K562 (cell line): ENCODE measurements around the gene UBE2A. TPM values are rescaled to one million over a fixed set of nuclear protein-coding genes. Genes with fewer than 3 reads are reported as not detected.

Source experiments
- COPS2 ChIP-seq: fragments of 450-650 bp; conservative IDR thresholded peaks from 2 replicates; pipeline ENCODE4 v1.6.1; 2016; ENCODE audit warnings: mild to moderate bottlenecking, moderate library complexity
- FOXP1 ChIP-seq: sonication (generic); formaldehyde crosslinking; IDR thresholded peaks from 2 replicates; pipeline ENCODE4 v1.8.0; 2022; ENCODE audit warnings: mild to moderate bottlenecking, missing genetic modification reagents
- HCFC1 ChIP-seq: IDR thresholded peaks from 2 replicates; pipeline ENCODE4 v1.6.1; 2012; ENCODE audit warnings: low read depth, low read length, improper control_type of control experiment
- MIER1 ChIP-seq: fragments of 450-650 bp; IDR thresholded peaks from 2 replicates; pipeline ENCODE4 v1.6.1; 2016; ENCODE audit warnings: antibody characterized with exemption, mild to moderate bottlenecking, low read depth
- NFXL1 ChIP-seq: fragments of 450-650 bp; formaldehyde crosslinking; IDR thresholded peaks from 2 replicates; pipeline ENCODE4 v1.4.0; 2021; ENCODE audit warnings: mild to moderate bottlenecking
- PURB ChIP-seq: sonication (generic); formaldehyde crosslinking; IDR thresholded peaks from 2 replicates; pipeline ENCODE4 v1.9.0; 2021; ENCODE audit warnings: low read depth, mild to moderate bottlenecking, missing genetic modification reagents
- RNF2 ChIP-seq: sonication (generic); IDR thresholded peaks from 2 replicates; pipeline ENCODE4 v1.6.1; 2016
- SRSF1 ChIP-seq: fragments of 200-400 bp; formaldehyde crosslinking; IDR thresholded peaks from 2 replicates; pipeline ENCODE4 v1.6.1; 2017; ENCODE audit warnings: mild to moderate bottlenecking, low read depth, low read length, moderate library complexity
- TAF9B ChIP-seq: fragments of 450-650 bp; IDR thresholded peaks from 2 replicates; pipeline ENCODE4 v1.6.1; 2018; ENCODE audit warnings: mild to moderate bottlenecking; ENCODE audit not compliant: partially characterized antibody
- ZBTB17 ChIP-seq: fragments of 450-650 bp; formaldehyde crosslinking; IDR thresholded peaks from 2 replicates; pipeline ENCODE4 v1.4.0; 2020; ENCODE audit warnings: mild to moderate bottlenecking
- ZNF143 ChIP-seq: sonication (generic); formaldehyde crosslinking; IDR thresholded peaks from 2 replicates; pipeline ENCODE4 v1.9.0; 2022; ENCODE audit warnings: mild to moderate bottlenecking, missing genetic modification reagents
- ZNF232 ChIP-seq: sonication (generic); formaldehyde crosslinking; IDR thresholded peaks from 2 replicates; pipeline ENCODE4 v1.8.0; 2022; ENCODE audit warnings: mild to moderate bottlenecking, missing genetic modification reagents
- ZNF57 ChIP-seq: fragments of 450-650 bp; formaldehyde crosslinking; IDR thresholded peaks from 2 replicates; pipeline ENCODE4 v1.4.0; 2020; ENCODE audit warnings: mild to moderate bottlenecking, moderate library complexity
- ZNF785 ChIP-seq: fragments of 250-450 bp; sonication (Bioruptor Pico); IDR thresholded peaks from 2 replicates; pipeline ENCODE4 v1.4.0; 2020; ENCODE audit warnings: mild to moderate bottlenecking
- ZNF830 ChIP-seq: fragments of 250-450 bp; sonication (Bioruptor Pico); IDR thresholded peaks from 2 replicates; pipeline ENCODE4 v1.5.0; 2021; ENCODE audit warnings: mild to moderate bottlenecking
- polyA plus RNA-seq, 8 experiments: library from polyadenylated mRNA; depleted of rRNA in 4 of 8; stranded (reverse) in 5 of 8; unstranded in 3 of 8; fragments of >200 nt; fragmentation: Nextera tagmentation in 2 of 8; fragmentation: Illumina TruSeq in 1 of 8; extraction: Ambion mirVana in 2 of 8; extraction: Trizol in 1 of 8; gene quantifications; 2 replicates each; pipeline versions ENCODE4 v1.2.1 to v1.2.3, GENCODE V29; 2011 to 2014; ENCODE audit warnings: inconsistent platforms in 1 of 8, missing spikeins in 1 of 8
- total RNA-seq, 7 experiments: library from RNA; depleted of rRNA in 6 of 7; stranded (reverse); fragments of >200 nt in 6 of 7; fragmentation: Illumina TruSeq in 2 of 7; extraction: Trizol in 2 of 7; gene quantifications; 2 replicates each; pipeline versions ENCODE4 v1.2.1 to v1.2.3, GENCODE V29; 2011 to 2021; ENCODE audit warnings: low replicate concordance in 1 of 7
- TF ChIP-seq, protein P1 (sequence below): fragments of 250-450 bp; sonication (Bioruptor Pico); IDR thresholded peaks from 2 replicates; pipeline ENCODE4 v1.5.0; 2021; ENCODE audit warnings: mild to moderate bottlenecking, borderline replicate concordance
- TF ChIP-seq, protein P2 (sequence below): sonication (generic); formaldehyde crosslinking; IDR thresholded peaks from 2 replicates; pipeline ENCODE4 v1.8.0; 2022; ENCODE audit warnings: mild to moderate bottlenecking, missing genetic modification reagents
- TF ChIP-seq, protein P3 (sequence below): fragments of 150-350 bp; conservative IDR thresholded peaks from 2 replicates; pipeline ENCODE4 v1.6.1; 2014; ENCODE audit warnings: low read length
- TF ChIP-seq, protein P4 (sequence below): fragments of 450-650 bp; IDR thresholded peaks from 2 replicates; pipeline ENCODE4 v1.7.0; 2016; ENCODE audit warnings: borderline replicate concordance

The UBE2A gene
- total and polyA plus RNA-seq, 9 of the 15 experiments (the other 6 are each of a cell fraction or from before 2014, with no cell fraction given): 21.6 to 87.6 (median 47.8) TPM

DNA sequence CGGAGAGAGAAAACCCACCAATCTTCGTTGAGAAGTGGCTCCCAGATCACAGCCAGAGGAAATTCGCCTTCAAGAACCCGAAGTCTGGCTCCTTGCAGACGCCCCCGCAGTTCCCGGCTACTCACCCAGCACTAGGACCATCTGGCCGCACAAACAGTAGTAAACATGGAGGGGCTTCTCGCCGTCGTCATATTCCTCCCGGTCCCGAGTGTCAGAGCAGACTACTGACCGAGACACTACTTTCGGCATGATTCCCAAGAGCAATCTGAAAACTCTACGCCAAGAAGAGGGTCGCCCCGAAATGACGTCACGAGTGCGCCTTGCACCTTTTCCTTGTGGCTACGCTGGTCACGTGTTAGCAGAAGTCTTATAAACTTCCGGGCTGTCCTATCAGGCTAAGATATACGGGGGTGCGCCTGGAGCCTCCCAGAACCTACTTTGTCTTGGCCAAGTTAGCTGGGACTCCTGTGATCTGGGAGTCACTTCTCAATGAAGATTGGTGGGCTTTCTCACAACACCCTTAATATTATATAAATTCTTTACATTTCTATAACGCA is 9.2 kb upstream of the UBE2A start, which contains the start of gene STEEP1 (continued):
- TF ChIP-seq, protein P1, sequence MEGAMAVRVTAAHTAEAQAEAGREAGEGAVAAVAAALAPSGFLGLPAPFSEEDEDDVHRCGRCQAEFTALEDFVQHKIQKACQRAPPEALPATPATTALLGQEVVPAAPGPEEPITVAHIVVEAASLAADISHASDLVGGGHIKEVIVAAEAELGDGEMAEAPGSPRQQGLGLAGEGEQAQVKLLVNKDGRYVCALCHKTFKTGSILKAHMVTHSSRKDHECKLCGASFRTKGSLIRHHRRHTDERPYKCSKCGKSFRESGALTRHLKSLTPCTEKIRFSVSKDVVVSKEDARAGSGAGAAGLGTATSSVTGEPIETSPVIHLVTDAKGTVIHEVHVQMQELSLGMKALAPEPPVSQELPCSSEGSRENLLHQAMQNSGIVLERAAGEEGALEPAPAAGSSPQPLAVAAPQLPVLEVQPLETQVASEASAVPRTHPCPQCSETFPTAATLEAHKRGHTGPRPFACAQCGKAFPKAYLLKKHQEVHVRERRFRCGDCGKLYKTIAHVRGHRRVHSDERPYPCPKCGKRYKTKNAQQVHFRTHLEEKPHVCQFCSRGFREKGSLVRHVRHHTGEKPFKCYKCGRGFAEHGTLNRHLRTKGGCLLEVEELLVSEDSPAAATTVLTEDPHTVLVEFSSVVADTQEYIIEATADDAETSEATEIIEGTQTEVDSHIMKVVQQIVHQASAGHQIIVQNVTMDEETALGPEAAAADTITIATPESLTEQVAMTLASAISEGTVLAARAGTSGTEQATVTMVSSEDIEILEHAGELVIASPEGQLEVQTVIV (CRISPR knock-in tag): no peak
- no peak for TF ChIP-seq ZNF785 (CRISPR knock-in tag)
- TF ChIP-seq ZNF143: no peak
- TF ChIP-seq NFXL1: no peak
- no peak for TF ChIP-seq ZNF232 (CRISPR knock-in tag)
- no peak for TF ChIP-seq MIER1
- no peak for TF ChIP-seq COPS2
- TF ChIP-seq RNF2: peak; percentile 65
- no peak for TF ChIP-seq ZBTB17 (CRISPR knock-in tag)
- no peak for TF ChIP-seq FOXP1 (CRISPR knock-in tag)
- TF ChIP-seq, protein P2, sequence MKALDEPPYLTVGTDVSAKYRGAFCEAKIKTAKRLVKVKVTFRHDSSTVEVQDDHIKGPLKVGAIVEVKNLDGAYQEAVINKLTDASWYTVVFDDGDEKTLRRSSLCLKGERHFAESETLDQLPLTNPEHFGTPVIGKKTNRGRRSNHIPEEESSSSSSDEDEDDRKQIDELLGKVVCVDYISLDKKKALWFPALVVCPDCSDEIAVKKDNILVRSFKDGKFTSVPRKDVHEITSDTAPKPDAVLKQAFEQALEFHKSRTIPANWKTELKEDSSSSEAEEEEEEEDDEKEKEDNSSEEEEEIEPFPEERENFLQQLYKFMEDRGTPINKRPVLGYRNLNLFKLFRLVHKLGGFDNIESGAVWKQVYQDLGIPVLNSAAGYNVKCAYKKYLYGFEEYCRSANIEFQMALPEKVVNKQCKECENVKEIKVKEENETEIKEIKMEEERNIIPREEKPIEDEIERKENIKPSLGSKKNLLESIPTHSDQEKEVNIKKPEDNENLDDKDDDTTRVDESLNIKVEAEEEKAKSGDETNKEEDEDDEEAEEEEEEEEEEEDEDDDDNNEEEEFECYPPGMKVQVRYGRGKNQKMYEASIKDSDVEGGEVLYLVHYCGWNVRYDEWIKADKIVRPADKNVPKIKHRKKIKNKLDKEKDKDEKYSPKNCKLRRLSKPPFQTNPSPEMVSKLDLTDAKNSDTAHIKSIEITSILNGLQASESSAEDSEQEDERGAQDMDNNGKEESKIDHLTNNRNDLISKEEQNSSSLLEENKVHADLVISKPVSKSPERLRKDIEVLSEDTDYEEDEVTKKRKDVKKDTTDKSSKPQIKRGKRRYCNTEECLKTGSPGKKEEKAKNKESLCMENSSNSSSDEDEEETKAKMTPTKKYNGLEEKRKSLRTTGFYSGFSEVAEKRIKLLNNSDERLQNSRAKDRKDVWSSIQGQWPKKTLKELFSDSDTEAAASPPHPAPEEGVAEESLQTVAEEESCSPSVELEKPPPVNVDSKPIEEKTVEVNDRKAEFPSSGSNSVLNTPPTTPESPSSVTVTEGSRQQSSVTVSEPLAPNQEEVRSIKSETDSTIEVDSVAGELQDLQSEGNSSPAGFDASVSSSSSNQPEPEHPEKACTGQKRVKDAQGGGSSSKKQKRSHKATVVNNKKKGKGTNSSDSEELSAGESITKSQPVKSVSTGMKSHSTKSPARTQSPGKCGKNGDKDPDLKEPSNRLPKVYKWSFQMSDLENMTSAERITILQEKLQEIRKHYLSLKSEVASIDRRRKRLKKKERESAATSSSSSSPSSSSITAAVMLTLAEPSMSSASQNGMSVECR (CRISPR knock-in tag): no peak
- TF ChIP-seq SRSF1: no peak
- no peak for TF ChIP-seq PURB (CRISPR knock-in tag)
- TF ChIP-seq, protein P3, sequence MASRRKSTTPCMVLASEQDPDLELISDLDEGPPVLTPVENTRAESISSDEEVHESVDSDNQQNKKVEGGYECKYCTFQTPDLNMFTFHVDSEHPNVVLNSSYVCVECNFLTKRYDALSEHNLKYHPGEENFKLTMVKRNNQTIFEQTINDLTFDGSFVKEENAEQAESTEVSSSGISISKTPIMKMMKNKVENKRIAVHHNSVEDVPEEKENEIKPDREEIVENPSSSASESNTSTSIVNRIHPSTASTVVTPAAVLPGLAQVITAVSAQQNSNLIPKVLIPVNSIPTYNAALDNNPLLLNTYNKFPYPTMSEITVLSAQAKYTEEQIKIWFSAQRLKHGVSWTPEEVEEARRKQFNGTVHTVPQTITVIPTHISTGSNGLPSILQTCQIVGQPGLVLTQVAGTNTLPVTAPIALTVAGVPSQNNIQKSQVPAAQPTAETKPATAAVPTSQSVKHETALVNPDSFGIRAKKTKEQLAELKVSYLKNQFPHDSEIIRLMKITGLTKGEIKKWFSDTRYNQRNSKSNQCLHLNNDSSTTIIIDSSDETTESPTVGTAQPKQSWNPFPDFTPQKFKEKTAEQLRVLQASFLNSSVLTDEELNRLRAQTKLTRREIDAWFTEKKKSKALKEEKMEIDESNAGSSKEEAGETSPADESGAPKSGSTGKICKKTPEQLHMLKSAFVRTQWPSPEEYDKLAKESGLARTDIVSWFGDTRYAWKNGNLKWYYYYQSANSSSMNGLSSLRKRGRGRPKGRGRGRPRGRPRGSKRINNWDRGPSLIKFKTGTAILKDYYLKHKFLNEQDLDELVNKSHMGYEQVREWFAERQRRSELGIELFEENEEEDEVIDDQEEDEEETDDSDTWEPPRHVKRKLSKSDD: no peak
- TF ChIP-seq ZNF57: no peak
- TF ChIP-seq TAF9B: peak; percentile 58
- TF ChIP-seq, protein P4, sequence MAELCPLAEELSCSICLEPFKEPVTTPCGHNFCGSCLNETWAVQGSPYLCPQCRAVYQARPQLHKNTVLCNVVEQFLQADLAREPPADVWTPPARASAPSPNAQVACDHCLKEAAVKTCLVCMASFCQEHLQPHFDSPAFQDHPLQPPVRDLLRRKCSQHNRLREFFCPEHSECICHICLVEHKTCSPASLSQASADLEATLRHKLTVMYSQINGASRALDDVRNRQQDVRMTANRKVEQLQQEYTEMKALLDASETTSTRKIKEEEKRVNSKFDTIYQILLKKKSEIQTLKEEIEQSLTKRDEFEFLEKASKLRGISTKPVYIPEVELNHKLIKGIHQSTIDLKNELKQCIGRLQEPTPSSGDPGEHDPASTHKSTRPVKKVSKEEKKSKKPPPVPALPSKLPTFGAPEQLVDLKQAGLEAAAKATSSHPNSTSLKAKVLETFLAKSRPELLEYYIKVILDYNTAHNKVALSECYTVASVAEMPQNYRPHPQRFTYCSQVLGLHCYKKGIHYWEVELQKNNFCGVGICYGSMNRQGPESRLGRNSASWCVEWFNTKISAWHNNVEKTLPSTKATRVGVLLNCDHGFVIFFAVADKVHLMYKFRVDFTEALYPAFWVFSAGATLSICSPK: no peak
- no peak for TF ChIP-seq ZNF830 (CRISPR knock-in tag)
- TF ChIP-seq HCFC1: peak; percentile 78
